GM18909 (cell line): ENCODE data around the gene ARHGAP20.

ENCODE experiments used
- ATAC-seq: cut with Tn5 transposase; IDR thresholded peaks from one replicate; pipeline ENCODE4 v1.9.1; 2021; ENCODE audit warnings: mild to moderate bottlenecking; ENCODE audit not compliant: unreplicated experiment, poor library complexity

The ARHGAP20 gene

DNA sequence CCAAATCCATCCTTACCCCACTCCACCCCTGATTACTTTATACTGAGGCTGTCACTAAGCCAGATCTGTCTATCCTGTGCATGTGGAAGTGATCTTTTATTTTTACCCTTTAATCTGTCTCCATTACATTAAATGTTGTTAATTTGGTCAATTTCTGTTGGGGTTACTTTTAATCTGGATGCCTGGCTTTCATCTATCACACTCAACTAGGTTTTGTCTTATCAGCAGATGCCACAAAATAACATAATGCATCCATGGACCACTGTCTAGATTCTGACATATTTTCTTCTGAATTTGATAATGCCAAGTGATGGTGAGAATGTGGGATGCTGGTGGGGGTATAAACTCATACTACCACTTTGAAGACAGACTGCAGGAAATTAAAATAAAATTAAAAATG lies 174.1 kb downstream of the ARHGAP20 start:
- no peak for ATAC-seq

DNA sequence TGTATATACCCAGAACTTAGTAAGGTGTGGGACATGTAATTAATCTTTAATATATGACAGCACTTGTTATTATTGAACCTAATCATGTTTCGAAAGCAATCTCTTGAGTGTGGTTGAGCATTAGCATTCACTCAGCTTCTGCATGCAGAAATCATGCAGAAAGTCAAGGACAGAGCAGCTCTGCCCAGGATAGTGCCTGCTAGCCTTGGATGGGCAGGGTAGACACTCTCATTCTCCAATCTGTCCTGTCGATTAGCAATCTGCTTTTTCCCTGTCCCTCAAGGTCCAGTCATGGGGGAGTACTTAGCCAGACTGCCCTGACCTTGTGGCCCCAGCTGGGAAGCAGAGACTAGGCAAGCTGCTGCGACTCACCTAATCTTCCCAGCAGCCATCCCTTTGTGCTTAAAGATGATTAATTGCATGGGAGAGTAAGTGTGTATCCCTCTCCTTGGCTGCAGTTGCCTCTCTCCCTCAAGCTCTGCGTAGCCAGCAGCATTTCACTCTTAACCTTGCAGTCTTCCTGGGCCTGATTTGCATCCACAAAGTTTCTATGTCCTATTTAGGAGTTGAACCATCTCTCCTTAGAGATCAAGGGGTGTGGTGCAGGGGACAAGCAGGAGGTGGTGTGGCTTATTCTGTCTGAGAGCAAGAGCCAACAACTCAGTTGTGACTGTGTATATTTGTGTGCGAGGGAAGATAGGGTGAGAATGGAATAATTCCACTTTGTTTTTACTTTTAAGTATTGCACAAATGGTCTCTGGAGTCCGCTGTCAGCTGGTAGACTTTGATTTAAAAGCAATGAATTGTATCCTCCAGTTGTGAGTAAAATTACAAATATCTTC lies 181.1 kb downstream of the ARHGAP20 start:
- no peak for ATAC-seq

- no peak for ATAC-seq
Observed at GRCh38 chr11:110529043-110529442, 183.2 kb downstream of the ARHGAP20 start.

GRCh38 chr11:110527146-110527545 lies 185.1 kb downstream of the ARHGAP20 start:
- no peak for ATAC-seq
